ENCODE measurements around the gene DOCK1. TPM values are rescaled to one million over a fixed set of nuclear protein-coding genes. Genes with fewer than 3 reads are reported as not detected.

The DOCK1 gene
- total RNA-seq, 3 donors from 2014 or later, result 50.4 to 101 (median 69.2) TPM

DNA sequence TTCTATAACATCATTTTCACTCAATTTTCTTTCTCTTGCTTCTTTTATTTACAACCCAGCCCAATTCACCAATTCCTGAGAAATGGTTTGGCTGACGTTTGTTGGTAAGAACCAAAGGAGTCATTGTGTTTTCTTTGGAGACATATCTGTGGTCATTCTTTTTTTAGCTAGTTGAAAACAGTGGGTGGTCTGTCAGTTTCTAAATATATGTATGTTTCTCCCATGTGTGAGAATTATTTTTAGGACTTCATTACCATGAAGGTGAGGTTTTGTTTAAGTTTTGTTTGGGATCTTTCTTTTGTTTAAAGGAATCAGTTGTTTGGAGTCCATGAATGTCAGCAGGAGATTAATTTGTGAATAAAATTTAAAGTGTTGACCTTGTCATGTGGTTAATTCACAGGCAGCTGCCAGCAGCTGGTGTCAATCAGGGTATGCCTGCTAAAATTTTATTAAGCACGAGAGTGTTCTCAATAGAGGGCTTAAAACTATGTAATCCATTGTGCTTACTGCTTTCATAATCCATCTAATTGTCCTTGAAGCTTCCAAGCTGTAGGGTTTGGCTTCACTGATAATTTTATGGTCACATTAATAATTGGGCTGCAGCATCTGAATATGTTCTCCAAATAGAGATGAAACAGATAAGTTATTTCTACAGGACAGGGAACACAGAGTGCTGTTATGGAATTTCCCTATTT, 252.4 kb downstream of the DOCK1 start:
- TF ChIP-seq, protein P1, sequence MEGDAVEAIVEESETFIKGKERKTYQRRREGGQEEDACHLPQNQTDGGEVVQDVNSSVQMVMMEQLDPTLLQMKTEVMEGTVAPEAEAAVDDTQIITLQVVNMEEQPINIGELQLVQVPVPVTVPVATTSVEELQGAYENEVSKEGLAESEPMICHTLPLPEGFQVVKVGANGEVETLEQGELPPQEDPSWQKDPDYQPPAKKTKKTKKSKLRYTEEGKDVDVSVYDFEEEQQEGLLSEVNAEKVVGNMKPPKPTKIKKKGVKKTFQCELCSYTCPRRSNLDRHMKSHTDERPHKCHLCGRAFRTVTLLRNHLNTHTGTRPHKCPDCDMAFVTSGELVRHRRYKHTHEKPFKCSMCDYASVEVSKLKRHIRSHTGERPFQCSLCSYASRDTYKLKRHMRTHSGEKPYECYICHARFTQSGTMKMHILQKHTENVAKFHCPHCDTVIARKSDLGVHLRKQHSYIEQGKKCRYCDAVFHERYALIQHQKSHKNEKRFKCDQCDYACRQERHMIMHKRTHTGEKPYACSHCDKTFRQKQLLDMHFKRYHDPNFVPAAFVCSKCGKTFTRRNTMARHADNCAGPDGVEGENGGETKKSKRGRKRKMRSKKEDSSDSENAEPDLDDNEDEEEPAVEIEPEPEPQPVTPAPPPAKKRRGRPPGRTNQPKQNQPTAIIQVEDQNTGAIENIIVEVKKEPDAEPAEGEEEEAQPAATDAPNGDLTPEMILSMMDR (IDR thresholded peaks at IDR 0.05), result no peak
- no peak for TF ChIP-seq POLR2AphosphoS5 (IDR thresholded peaks at IDR 0.05)
- no peak for TF ChIP-seq POLR2A (IDR thresholded peaks at IDR 0.05)
- no peaks in the 10 kb centered on the region for H3K36me3 ChIP-seq
- no peak overlapping the region for H3K4me3 ChIP-seq
- peaks cover 0 to 8% of the 10 kb centered on the region in 2 donors for H3K4me1 ChIP-seq
- H3K27ac ChIP-seq, result peak overlapping the region in 1 of 2 donors; percentile 37
- H3K9me3 ChIP-seq, result no peaks in the 10 kb centered on the region
- DNase-seq (ENCODE audit: low spot score in 2 of 2), result no peak
- intact Hi-C loops (cut with DNase I; ENCODE audit: low total_unique reads), result no loop called here
- H3K27me3 ChIP-seq, result no peaks in the 10 kb centered on the region

DNA sequence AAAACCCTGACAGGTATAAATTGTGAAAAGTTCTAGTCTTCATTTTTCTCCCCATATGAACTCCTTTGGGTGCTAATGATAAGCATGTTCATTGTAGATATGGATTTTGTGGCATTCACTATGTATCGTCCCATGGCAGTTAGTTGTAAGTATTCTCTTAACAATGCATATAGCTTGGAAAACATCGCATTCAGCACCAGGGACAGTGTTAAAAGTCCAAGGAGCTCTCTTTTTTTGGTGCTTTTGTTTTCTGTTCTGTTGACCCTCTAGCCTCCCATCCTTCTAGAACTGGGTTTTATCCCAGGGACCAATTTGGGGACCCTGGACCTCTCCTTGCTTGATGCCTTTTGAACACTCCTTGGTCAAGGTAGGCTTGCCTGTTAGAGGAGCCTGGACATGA, 253.4 kb downstream of the DOCK1 start:
- H3K4me3 ChIP-seq, result no peak overlapping the region
- DNase-seq (ENCODE audit: low spot score in 2 of 2), result no peak
- intact Hi-C loops (cut with DNase I; ENCODE audit: low total_unique reads), result no loop called here
- H3K4me1 ChIP-seq, result peaks cover 0 to 8% of the 10 kb centered on the region in 2 donors
- no peaks in the 10 kb centered on the region for H3K36me3 ChIP-seq
- no peaks in the 10 kb centered on the region for H3K27me3 ChIP-seq
- H3K9me3 ChIP-seq, result no peaks in the 10 kb centered on the region
- peak overlapping the region in 1 of 2 donors; percentile 17 for H3K27ac ChIP-seq
- TF ChIP-seq POLR2A (IDR thresholded peaks at IDR 0.05) (no peak), POLR2AphosphoS5 (IDR thresholded peaks at IDR 0.05) (no peak)
- TF ChIP-seq, protein P1 (IDR thresholded peaks at IDR 0.05), result no peak

DNA sequence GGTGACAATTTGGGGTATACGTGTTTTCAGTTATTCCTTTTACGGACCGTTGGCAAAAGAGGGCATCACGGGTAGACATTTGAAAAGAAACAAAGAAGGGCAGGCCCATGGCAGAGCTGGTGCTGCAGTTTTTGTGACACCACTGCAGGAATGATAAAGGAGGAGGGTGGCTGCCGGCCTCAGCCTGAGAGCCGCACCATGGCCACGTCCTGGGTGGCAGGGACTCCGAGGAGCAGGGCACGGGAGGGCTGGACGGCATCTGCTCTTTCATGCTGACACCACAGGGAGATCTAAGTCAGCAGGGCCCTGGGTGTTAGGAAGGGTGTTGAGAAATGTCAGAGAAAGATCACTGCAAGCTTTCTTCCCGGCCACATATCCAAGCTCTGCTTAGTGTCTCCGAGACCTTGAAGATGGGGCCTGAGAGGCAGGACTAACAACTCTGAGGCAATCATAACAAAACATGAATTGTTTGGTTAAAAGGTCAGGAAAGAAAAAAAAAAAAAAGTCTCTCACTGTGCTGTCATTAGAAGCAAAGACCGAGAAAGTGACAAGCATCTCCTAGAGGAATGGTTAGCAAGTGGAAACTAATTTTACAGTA, 254.5 kb downstream of the DOCK1 start:
- peak overlapping the region in 1 of 2 donors; percentile 43 for H3K27ac ChIP-seq
- DNase-seq (ENCODE audit: low spot score in 2 of 2), result no peak
- H3K9me3 ChIP-seq, result no peaks in the 10 kb centered on the region
- peaks cover 0 to 8% of the 10 kb centered on the region in 2 donors for H3K4me1 ChIP-seq
- intact Hi-C loops (cut with DNase I; ENCODE audit: low total_unique reads), result no loop called here
- H3K4me3 ChIP-seq, result no peak overlapping the region
- no peaks in the 10 kb centered on the region for H3K27me3 ChIP-seq
- H3K36me3 ChIP-seq, result no peaks in the 10 kb centered on the region
- no peak for TF ChIP-seq POLR2A (IDR thresholded peaks at IDR 0.05)
- TF ChIP-seq, protein P1 (IDR thresholded peaks at IDR 0.05), result no peak
- TF ChIP-seq POLR2AphosphoS5 (IDR thresholded peaks at IDR 0.05), result no peak

DNA sequence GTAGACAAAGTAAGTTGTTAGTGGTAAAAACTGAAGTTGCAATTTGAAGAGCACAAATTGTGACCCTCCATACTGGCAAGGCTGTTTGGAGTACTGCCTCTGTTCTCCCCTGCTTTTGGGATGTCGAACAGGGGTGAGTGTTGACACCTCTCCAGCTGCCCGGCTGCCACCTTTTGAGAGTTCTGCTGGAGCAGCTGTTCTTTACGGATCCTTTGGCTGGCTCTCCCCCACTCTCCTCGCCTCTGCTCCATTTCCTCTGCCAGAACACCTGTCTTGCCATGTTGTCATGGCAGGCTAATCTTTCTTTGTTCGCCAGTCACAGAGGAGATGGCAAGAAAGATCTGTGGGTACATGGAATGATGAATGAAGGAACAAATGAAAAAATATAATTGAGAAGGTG, 256.3 kb downstream of the DOCK1 start:
- intact Hi-C loops (cut with DNase I; ENCODE audit: low total_unique reads), result no loop called here

DNA sequence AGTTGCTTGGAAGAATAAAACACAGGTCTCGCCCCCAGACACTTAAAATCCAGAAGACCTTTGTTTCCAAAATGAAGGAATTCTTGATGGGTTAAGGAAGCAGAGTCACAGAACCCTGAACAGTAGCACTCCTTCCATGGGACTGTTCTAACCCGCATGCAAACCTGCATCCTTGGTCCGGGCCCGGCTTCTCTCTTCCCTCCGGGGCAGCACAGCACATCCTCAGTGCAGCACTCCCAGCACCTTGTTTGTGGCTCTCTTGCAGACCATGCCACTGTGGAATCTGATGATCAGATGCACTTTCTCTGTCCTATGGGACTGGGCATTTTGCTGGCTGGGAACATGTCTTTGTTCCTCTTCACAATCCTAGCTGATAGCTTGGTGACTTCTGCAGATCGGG, 257.6 kb downstream of the DOCK1 start:
- Histone ChIP-seq H3K4me3 (no peak overlapping the region), H3K4me1 (no peaks in the 10 kb centered on the region), H3K27ac (no peak overlapping the region), H3K27me3 (no peaks in the 10 kb centered on the region), H3K36me3 (no peaks in the 10 kb centered on the region), H3K9me3 (no peaks in the 10 kb centered on the region)
- DNase-seq (ENCODE audit: low spot score in 2 of 2), result no peak
- intact Hi-C loops (cut with DNase I; ENCODE audit: low total_unique reads), result no loop called here
- TF ChIP-seq POLR2A (IDR thresholded peaks at IDR 0.05) (no peak), POLR2AphosphoS5 (IDR thresholded peaks at IDR 0.05) (no peak)
- TF ChIP-seq, protein P1 (IDR thresholded peaks at IDR 0.05), result no peak

More for the DNA sequence above, 256.3 kb downstream of the DOCK1 start:
- Histone ChIP-seq H3K27ac (no peak overlapping the region), H3K27me3 (no peaks in the 10 kb centered on the region), H3K36me3 (no peaks in the 10 kb centered on the region), H3K9me3 (no peaks in the 10 kb centered on the region), H3K4me3 (no peak overlapping the region), H3K4me1 (peaks cover 0 to 8% of the 10 kb centered on the region in 2 donors)
- no peak for DNase-seq (ENCODE audit: low spot score in 2 of 2)
- TF ChIP-seq POLR2AphosphoS5 (IDR thresholded peaks at IDR 0.05) (no peak), POLR2A (IDR thresholded peaks at IDR 0.05) (no peak)
- TF ChIP-seq, protein P1 (IDR thresholded peaks at IDR 0.05), result no peak

Measured in breast epithelium (tissue), 4 donors.